Measurements from ENCODE around the gene NUP188.

Gene NUP188

GRCh38 chr9:128947527-128948301 lies at the start of gene NUP188, which contains the start of gene DOLK:
Gene NUP188 (plus strand): TSS chr9:128947699. CDS start chr9:128947720, 21 bp downstream.
Gene DOLK (minus strand): TSS chr9:128947603. CDS start chr9:128947303, 300 bp downstream.
- DNase-seq: peak; percentile 98

- no peak for DNase-seq
Measured at GRCh38 chr9:128898382-128898781, 49.1 kb upstream of the NUP188 start.

GRCh38 chr9:128898845-128899565 lies 48.5 kb upstream of the NUP188 start:
- DNase-seq: no peak

GRCh38 chr9:128899566-128900322 lies 47.8 kb upstream of the NUP188 start:
- DNase-seq: no peak

GRCh38 chr9:128901379-128901778 lies 46.1 kb upstream of the NUP188 start:
- no peak for DNase-seq

- no peak for DNase-seq
Measured at GRCh38 chr9:128901822-128902221, 45.7 kb upstream of the NUP188 start.

- DNase-seq: peak; percentile 87
Measured at GRCh38 chr9:128902351-128903078, 45.0 kb upstream of the NUP188 start.

GRCh38 chr9:128903079-128903461 lies 44.4 kb upstream of the NUP188 start:
- no peak for DNase-seq

- DNase-seq: no peak
Measured at GRCh38 chr9:128903871-128904620, 43.5 kb upstream of the NUP188 start.

- DNase-seq: no peak
Measured at GRCh38 chr9:128905964-128906363, 41.5 kb upstream of the NUP188 start.

- no peak for DNase-seq
Measured at GRCh38 chr9:128906741-128907140, 40.8 kb upstream of the NUP188 start.

GRCh38 chr9:128908372-128908771 lies 39.1 kb upstream of the NUP188 start:
- DNase-seq: no peak

GRCh38 chr9:128909859-128910258 lies 37.6 kb upstream of the NUP188 start:
- no peak for DNase-seq

GRCh38 chr9:128910906-128911305 lies 36.6 kb upstream of the NUP188 start:
- DNase-seq: no peak

GRCh38 chr9:128911529-128912035 lies 35.9 kb upstream of the NUP188 start:
- DNase-seq: no peak

GRCh38 chr9:128912270-128912853 lies 35.1 kb upstream of the NUP188 start:
- no peak for DNase-seq

GRCh38 chr9:128913048-128913900 lies 34.2 kb upstream of the NUP188 start:
- DNase-seq: no peak

GRCh38 chr9:128913995-128914772 lies 33.3 kb upstream of the NUP188 start:
- no peak for DNase-seq

GRCh38 chr9:128916204-128916603 lies 31.3 kb upstream of the NUP188 start:
- DNase-seq: no peak

GRCh38 chr9:128916745-128917144 lies 30.8 kb upstream of the NUP188 start:
- DNase-seq: no peak
